ENCODE results near the gene PRKACA.

PRKACA gene

DNA sequence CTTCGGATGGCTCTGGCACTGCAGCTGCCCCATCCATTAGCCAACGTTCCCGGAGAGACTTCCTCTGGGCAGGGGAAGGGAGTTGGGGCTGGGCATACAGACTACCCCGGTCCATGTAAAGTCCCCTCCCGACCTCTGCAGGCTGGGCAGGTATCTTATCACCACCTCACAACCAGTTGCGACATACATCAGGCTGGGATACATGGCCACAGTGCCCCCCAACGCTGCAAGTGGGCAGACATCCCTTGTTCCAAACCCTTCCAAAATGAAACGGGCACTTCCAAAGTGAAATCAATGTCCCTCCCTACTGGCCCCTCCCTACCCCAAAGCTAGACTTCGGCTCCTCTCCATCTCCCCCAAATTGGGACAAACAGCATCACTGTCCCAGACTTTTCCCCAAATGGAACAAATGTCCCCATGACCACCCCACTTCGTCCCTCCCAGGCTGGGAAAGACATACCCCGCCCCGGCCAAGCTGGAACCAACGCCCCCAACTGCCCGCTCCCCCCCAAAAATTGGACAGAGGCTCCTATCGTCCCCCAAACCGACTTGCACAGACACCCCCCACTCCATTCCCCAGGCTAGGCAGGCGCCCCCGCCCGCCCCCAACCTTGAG, 60.7 kb downstream of the PRKACA start:
- DNase-seq (ENCODE audit: extremely low spot score): no peak
- CTCF ChIA-PET: interaction anchor here (1.2 to 1.9 kb wide), 2 partner anchors 13 to 25 kb away, joined by 4 read pairs; partner anchors contain the start of gene IL27RA
- POLR2A ChIA-PET: interaction anchor here (0.7 to 1.0 kb wide), 4 partner anchors 8 to 215 kb away, joined by 3 to 4 read pairs (median 3); partner anchors contain the start of gene MISP3
- TF ChIP-seq FOXA1 (IDR thresholded peaks at IDR 0.05) (no peak), SP1 (IDR thresholded peaks at IDR 0.05) (no peak), ZNF384 (IDR thresholded peaks at IDR 0.05) (no peak), FOXM1 (IDR thresholded peaks at IDR 0.05; ENCODE audit: borderline replicate concordance) (no peak), HDGF (IDR thresholded peaks at IDR 0.05; ENCODE audit: borderline replicate concordance) (no peak), TARDBP (IDR thresholded peaks at IDR 0.05) (no peak), LEF1 (IDR thresholded peaks at IDR 0.05; ENCODE audit: borderline replicate concordance) (no peak), L3MBTL2 (conservative IDR thresholded peaks at IDR 0.05) (no peak), BHLHE40 (IDR thresholded peaks at IDR 0.05; ENCODE audit: borderline replicate concordance) (no peak), CTBP1 (IDR thresholded peaks at IDR 0.05; ENCODE audit: borderline replicate concordance) (no peak), SUZ12 (IDR thresholded peaks at IDR 0.05) (no peak), FOXK2 (IDR thresholded peaks at IDR 0.05) (no peak), ARNT (IDR thresholded peaks at IDR 0.05) (no peak), NFRKB (IDR thresholded peaks at IDR 0.05) (no peak), ELF4 (IDR thresholded peaks at IDR 0.05) (no peak)
- TF ChIP-seq, protein P1, sequence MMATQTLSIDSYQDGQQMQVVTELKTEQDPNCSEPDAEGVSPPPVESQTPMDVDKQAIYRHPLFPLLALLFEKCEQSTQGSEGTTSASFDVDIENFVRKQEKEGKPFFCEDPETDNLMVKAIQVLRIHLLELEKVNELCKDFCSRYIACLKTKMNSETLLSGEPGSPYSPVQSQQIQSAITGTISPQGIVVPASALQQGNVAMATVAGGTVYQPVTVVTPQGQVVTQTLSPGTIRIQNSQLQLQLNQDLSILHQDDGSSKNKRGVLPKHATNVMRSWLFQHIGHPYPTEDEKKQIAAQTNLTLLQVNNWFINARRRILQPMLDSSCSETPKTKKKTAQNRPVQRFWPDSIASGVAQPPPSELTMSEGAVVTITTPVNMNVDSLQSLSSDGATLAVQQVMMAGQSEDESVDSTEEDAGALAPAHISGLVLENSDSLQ (IDR thresholded peaks at IDR 0.05): no peak

GRCh38 chr19:14056069-14056666, 61.4 kb downstream of the PRKACA start:
- no peak for DNase-seq (ENCODE audit: extremely low spot score)
- TF ChIP-seq, protein P1 (IDR thresholded peaks at IDR 0.05): no peak
- no peak for TF ChIP-seq ELF4 (IDR thresholded peaks at IDR 0.05)
- no peak for TF ChIP-seq BHLHE40 (IDR thresholded peaks at IDR 0.05; ENCODE audit: borderline replicate concordance)
- TF ChIP-seq LEF1 (IDR thresholded peaks at IDR 0.05; ENCODE audit: borderline replicate concordance): no peak
- no peak for TF ChIP-seq HDGF (IDR thresholded peaks at IDR 0.05; ENCODE audit: borderline replicate concordance)
- TF ChIP-seq FOXM1 (IDR thresholded peaks at IDR 0.05; ENCODE audit: borderline replicate concordance): no peak
- TF ChIP-seq CTBP1 (IDR thresholded peaks at IDR 0.05; ENCODE audit: borderline replicate concordance): no peak
- no peak for TF ChIP-seq TARDBP (IDR thresholded peaks at IDR 0.05)
- no peak for TF ChIP-seq SP1 (IDR thresholded peaks at IDR 0.05)
- TF ChIP-seq FOXK2 (IDR thresholded peaks at IDR 0.05): no peak
- no peak for TF ChIP-seq ZNF384 (IDR thresholded peaks at IDR 0.05)
- TF ChIP-seq L3MBTL2 (conservative IDR thresholded peaks at IDR 0.05): no peak
- POLR2A ChIA-PET: interaction anchor here (1.0 kb wide), 1 partner anchor 81 kb away, joined by 3 read pairs; no protein-coding TSS in a partner anchor
- CTCF ChIA-PET: no interaction called here

- CTCF ChIA-PET: no interaction called here
Measured at GRCh38 chr19:14055396-14055795, 62.2 kb downstream of the PRKACA start.

DNA sequence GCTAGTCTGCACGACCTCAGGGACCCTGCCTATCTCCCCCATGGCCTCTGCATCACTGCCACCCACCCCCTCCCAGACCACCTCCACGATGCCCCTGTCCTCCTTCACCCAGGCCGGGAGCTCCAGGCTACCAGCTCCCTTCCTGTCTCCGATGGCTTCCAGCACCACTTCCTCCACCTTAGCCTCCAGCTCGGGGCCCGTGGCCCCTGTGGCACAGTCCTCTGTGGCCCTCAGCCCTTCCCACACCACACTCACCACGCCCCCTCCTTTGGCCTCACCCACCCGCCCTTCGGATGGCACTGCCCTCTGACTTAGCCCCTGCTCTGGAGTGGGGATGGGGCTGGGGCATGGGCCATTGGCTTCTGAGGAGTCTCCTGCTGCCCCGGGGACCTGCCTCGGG, 62.8 kb downstream of the PRKACA start:
- POLR2A ChIA-PET: interaction anchor here (0.9 kb wide), 1 partner anchor 48 kb away, joined by 3 read pairs; the partner anchor contains the start of gene RFX1
- CTCF ChIA-PET: no interaction called here
- TF ChIP-seq, protein P1 (IDR thresholded peaks at IDR 0.05): no peak
- no peak for TF ChIP-seq LEF1 (IDR thresholded peaks at IDR 0.05; ENCODE audit: borderline replicate concordance)
- TF ChIP-seq TARDBP (IDR thresholded peaks at IDR 0.05): no peak
- TF ChIP-seq HDGF (IDR thresholded peaks at IDR 0.05; ENCODE audit: borderline replicate concordance): no peak
- TF ChIP-seq ZNF384 (IDR thresholded peaks at IDR 0.05): no peak
- TF ChIP-seq FOXK2 (IDR thresholded peaks at IDR 0.05): no peak

More at GRCh38 chr19:14055396-14055795, 62.2 kb downstream of the PRKACA start:
- POLR2A ChIA-PET: interaction anchor here (1.0 kb wide), 1 partner anchor 81 kb away, joined by 3 read pairs; no protein-coding TSS in a partner anchor
- TF ChIP-seq FOXA1 (IDR thresholded peaks at IDR 0.05): no peak
- no peak for DNase-seq (ENCODE audit: extremely low spot score)

GRCh38 chr19:14054099-14054498, 63.5 kb downstream of the PRKACA start:
- no peak for DNase-seq (ENCODE audit: extremely low spot score)
- no peak for TF ChIP-seq BHLHE40 (IDR thresholded peaks at IDR 0.05; ENCODE audit: borderline replicate concordance)
- TF ChIP-seq TARDBP (IDR thresholded peaks at IDR 0.05): no peak
- TF ChIP-seq HDGF (IDR thresholded peaks at IDR 0.05; ENCODE audit: borderline replicate concordance): no peak
- TF ChIP-seq, protein P1 (IDR thresholded peaks at IDR 0.05): no peak
- no peak for TF ChIP-seq FOXK2 (IDR thresholded peaks at IDR 0.05)
- no peak for TF ChIP-seq FOXA1 (IDR thresholded peaks at IDR 0.05)
- no peak for TF ChIP-seq CTBP1 (IDR thresholded peaks at IDR 0.05; ENCODE audit: borderline replicate concordance)
- TF ChIP-seq LEF1 (IDR thresholded peaks at IDR 0.05; ENCODE audit: borderline replicate concordance): no peak
- TF ChIP-seq L3MBTL2 (conservative IDR thresholded peaks at IDR 0.05): no peak
- no peak for TF ChIP-seq ARNT (IDR thresholded peaks at IDR 0.05)
- no peak for TF ChIP-seq NFRKB (IDR thresholded peaks at IDR 0.05)
- no peak for TF ChIP-seq ZNF384 (IDR thresholded peaks at IDR 0.05)
- no peak for TF ChIP-seq FOXM1 (IDR thresholded peaks at IDR 0.05; ENCODE audit: borderline replicate concordance)
- ChIA-PET POLR2A (interaction anchor here (0.9 kb wide), 1 partner anchor 48 kb away, joined by 3 read pairs; the partner anchor contains the start of gene RFX1), CTCF (no interaction called here)

More for the DNA sequence above, 62.8 kb downstream of the PRKACA start:
- no peak for DNase-seq (ENCODE audit: extremely low spot score)
